GM19468 (cell line): ENCODE results near the gene PAIP2.
"Not testable (repeated sequence)": the region's sequence is repeated elsewhere in the genome, so short reads cannot be mapped to it uniquely, and the experiment has no call there.

Experiments used
- ATAC-seq: cut with Tn5 transposase; IDR thresholded peaks from one replicate; pipeline ENCODE4 v1.9.1; 2021; ENCODE audit warnings: mild to moderate bottlenecking, moderate library complexity, moderate number of reproducible peaks; ENCODE audit not compliant: unreplicated experiment; ENCODE audit errors: extremely low read depth

Gene PAIP2

GRCh38 chr5:139376364-139376763, 34.7 kb downstream of the PAIP2 start:
- no peak for ATAC-seq

GRCh38 chr5:139377226-139377625, 35.6 kb downstream of the PAIP2 start:
- ATAC-seq: no peak

GRCh38 chr5:139378101-139378825, 36.6 kb downstream of the PAIP2 start:
- ATAC-seq: no peak

GRCh38 chr5:139378941-139379361, 37.3 kb downstream of the PAIP2 start:
- no peak for ATAC-seq

GRCh38 chr5:139379626-139380449, 38.2 kb downstream of the PAIP2 start:
- ATAC-seq: no peak

GRCh38 chr5:139381837-139382761, 40.4 kb downstream of the PAIP2 start:
- ATAC-seq: no peak

GRCh38 chr5:139382807-139383206, 41.2 kb downstream of the PAIP2 start:
- ATAC-seq: no peak

- ATAC-seq: no peak
Observed at GRCh38 chr5:139383275-139383992, 41.8 kb downstream of the PAIP2 start, which contains the start of gene SLC23A1. TSS of gene SLC23A1 (minus strand) at chr5:139383297. CDS start at chr5:139383253, 44 bp downstream.

GRCh38 chr5:139383993-139384590, 42.4 kb downstream of the PAIP2 start:
- no peak for ATAC-seq

- no peak for ATAC-seq
Observed at GRCh38 chr5:139384591-139385051, 43.0 kb downstream of the PAIP2 start.

GRCh38 chr5:139385061-139386049, 43.7 kb downstream of the PAIP2 start:
- ATAC-seq: no peak

GRCh38 chr5:139386050-139386438, 44.4 kb downstream of the PAIP2 start:
- no peak for ATAC-seq

- ATAC-seq: not testable (repeated sequence)
Observed at GRCh38 chr5:139386956-139387355, 45.3 kb downstream of the PAIP2 start.

- no peak for ATAC-seq
Observed at GRCh38 chr5:139387611-139388197, 46.0 kb downstream of the PAIP2 start.

- no peak for ATAC-seq
Observed at GRCh38 chr5:139388198-139388821, 46.7 kb downstream of the PAIP2 start.

GRCh38 chr5:139389701-139390638, 48.3 kb downstream of the PAIP2 start, which contains the start of gene MZB1:
TSS of gene MZB1 (minus strand) at chr5:139389913. CDS start at chr5:139389856, 57 bp downstream.
- ATAC-seq: no peak
